HG03039 (cell line): ENCODE data around the gene LBX2.

Source experiments
- ATAC-seq: cut with Tn5 transposase; IDR thresholded peaks from one replicate; pipeline ENCODE4 v1.9.1; 2021; ENCODE audit warnings: mild to moderate bottlenecking, moderate library complexity; ENCODE audit not compliant: unreplicated experiment

LBX2 gene, protein sequence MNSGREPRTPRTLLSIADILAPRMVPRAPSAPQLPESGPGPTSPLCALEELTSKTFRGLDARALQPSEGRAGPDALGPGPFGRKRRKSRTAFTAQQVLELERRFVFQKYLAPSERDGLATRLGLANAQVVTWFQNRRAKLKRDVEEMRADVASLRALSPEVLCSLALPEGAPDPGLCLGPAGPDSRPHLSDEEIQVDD

DNA sequence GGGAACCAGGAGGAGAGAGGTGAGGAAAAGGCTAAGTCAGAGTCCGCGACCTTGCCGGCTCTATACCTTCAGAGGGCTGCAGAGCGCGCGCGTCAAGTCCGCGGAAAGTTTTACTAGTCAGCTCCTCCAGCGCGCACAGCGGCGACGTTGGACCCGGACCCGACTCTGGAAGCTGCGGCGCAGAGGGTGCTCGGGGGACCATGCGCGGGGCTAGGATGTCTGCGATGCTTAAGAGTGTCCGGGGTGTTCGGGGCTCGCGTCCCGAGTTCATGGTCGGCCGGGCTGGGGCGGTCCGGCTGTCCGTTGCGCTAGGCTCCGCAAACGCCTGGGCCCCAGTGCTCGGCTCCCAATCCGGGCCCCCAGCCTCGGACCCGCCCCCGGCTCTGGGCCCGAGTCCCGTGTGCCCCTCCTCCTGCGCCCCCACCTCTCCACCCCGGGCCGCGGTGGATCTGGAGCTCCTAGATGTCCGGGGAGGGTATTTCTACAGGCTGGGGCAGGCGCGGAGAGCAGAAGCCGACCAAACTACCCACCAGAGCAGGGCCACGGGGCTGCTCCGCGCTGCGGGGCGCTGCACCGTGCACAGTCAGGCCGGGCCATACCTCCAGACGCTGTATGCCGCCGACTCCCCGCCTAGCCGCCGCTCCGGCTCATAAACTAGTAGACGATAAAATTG, at the start of gene LBX2:
TSS of gene LBX2 (minus strand) at position 337 of the 673 bp plus-strand sequence. CDS start at position 271, 66 bp downstream.
- no peak for ATAC-seq

DNA sequence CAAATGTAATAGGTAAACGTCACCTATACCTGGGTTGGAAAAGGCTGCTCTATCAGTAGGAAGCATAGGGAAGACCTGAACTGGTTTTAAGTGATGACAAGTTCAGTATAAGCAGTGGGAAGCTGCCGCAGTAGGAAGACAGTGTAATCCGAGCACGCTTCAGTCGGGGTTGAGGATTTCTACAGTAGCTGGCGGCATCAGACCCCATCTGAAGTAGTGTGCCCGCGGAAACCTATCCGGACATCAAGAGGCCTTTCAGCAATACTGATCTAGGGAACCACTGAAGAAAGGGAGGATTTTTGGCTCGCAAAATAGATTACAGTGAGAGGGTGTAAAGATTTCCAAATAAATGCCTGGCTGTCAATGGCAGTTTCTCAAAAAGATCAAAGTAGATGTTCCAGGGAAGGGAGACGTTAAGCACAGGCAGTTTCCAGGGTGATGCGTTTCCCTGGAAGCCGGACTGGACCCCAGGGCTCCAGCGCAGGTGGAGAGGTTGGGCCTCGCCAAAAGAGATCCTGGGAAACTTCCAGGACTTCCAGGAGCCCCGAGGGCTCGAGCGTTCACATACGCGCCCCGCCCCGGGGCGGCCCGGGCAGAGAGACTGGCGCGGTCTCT, 49.0 kb upstream of the LBX2 start:
- ATAC-seq, result no peak

DNA sequence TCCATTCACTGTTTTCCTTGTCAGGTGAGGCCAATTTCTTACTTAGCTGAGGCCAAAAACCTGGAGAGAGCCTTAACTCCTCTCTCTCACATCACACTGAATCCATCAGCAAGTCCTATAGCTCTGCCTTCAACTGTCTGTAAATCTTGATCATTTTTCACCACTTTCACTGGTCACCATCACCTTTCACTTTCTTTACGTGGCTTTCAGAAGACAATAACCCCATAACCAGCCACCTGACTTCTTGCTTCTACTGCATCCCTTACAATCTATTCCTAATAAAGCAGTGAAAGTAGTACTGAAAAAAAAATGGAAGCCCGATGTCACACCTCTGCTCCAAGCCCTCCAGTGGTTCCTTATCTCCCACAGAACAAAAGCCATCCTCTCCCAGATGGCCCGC, 46.6 kb upstream of the LBX2 start:
- no peak for ATAC-seq

DNA sequence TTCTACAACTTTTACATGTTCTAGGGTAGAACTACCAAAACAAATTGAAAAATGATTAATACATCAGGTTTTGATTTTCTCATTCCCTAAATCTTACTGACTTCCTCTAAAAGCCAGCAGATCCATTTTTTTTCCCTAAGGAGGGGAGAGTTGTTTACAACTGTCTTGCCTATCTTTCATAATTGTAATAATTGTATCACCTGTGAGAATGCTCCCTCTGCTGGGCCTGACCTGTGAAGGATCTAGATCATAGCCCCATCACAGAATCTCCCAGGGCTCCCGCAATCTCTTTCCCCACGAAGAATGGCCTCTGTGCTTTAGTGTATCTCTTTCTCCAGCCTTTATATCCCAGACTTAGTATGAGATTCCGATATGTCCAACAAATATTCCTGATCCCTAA, 45.2 kb upstream of the LBX2 start:
- no peak for ATAC-seq

DNA sequence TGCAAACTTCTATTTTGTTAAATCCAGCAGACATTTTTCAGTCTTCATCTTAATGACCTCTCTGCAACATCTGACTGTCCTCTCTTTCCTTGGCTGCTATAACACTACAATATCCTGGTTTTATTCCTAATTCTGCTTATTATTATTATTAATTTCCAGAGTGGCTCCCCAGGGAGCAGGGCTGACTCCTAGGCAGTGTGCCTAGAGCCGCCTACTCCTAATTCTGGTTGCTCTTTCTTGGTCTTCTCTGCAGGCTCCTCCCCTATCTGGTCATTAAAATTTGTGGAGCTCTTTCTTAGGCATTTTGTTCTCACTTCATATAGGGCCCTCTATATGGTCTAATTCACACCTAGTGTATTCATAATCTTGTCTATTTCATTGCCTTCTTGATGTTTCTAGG, 43.6 kb upstream of the LBX2 start:
- no peak for ATAC-seq

DNA sequence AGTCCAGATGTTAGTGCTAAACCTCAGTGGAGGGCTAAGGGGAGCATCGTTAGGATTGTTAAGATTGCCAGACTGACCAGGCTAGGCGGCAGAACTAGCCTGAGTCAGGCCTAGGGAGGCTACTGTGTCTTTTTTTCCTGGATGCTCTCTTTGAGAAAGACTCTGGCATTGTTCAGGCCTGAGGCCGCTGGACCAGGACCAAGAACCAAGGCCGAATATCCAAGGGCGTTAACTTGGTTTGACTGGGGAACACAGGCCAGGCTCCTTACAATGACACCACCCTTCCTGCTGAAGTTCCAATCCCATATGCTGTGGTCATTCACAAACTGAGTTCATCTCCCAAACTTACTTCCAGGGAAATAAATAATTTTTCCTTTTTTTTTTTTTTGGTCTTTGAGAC, 40.9 kb upstream of the LBX2 start:
- no peak for ATAC-seq

DNA sequence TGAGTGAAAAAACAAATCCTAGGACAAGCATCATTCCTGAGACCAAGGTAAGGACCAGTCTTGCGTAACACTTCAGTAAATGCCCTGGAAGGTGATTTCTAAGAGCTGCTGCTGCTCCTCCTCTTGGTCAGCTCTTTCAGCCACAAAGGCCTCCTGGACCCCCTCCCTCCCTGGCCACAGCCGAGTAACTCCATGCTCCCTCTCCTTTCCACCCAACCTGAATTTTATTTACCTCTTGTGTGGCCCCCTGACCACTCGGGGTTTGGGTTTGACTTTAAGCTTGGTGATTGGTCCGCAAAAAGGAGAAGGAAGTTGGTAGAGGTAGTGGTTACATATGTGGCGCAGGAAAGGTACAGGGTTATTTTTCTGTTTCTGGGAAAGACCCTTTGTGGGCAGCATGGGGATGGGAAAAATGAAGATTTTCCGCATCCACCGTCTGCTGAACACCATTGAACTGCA, 39.5 kb upstream of the LBX2 start:
- ATAC-seq, result no peak

DNA sequence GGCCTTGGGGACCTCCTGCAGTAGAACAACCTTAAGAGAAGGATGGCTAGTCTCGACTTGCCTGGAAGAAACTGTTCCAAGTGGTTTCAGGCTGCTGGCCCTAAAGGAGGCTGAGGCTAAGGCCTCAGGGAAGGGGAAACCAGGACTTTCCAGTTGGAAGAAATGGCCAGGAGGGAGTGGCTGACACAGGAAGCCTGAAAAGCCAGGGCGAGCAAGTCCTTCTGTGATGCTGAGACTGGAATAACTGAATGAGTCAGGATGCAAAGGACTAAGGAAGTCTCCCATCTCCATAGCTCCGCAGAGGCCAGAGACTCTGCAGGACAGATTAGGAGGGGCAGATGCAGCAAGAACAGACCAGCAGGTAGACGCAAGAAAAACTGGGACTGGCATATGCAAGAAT, 37.7 kb upstream of the LBX2 start:
- no peak for ATAC-seq

DNA sequence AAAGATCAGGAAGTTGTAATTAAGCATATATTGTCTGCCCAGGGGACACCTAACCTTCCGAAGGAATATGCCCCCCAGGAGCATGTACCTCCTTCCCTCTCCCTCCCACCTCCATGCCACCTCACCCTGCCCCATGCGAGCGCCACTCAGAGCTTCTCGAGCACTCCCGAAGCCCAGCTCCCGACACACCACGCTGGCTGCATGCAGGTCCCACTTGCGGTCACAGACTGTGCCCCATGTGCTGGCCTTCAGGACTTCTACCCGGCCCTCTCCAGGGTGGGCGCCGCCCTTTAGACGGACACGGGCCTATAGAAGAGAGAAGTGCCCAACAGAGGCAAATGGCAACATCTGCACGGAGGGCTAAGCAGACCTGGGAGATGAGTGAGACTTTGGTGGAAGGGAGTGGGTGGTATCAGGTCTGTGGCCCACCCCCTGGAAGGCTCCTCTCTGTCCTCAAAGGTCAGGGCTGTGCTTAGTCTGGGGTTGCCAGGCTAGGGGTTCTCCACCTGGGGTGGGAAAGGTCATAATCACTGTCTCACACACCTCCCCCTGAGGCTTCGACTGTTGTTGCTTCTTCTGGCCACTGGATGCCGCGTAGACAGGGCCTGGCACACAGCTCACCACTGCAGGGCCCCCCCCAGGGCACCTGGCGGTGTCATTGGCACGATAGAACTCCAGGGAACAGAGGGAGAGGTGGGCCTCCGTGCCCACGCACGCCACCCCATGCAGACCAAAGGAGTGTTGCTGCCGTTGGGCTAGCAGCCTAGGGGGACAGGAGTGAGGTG, 37.0 kb upstream of the LBX2 start:
- ATAC-seq, result no peak

DNA sequence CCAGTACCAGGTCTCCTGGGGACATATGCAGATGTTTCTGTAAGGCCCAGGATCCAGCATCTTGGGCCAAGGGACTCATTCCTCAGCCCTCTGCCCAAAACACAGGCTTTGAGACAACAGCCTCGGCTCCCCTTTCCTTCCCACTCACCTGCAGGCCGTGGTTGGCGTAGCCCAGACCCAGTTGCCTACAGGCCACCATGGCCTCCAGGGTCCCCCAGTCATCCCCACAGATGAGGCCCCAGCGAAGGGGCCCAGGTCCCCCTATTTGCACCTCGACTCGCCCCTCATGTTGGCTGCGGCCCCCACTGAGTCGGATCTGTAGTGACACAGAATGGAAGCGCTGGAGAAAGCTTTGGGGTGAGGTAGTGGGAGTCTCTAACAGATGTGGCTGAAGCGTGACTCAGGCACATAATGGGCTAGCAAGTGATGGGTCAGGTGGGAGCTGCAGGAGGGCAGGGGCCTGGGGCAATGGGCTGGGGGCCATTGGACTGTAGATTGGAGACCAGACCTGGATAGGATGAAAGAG, 36.1 kb upstream of the LBX2 start:
- no peak for ATAC-seq

DNA sequence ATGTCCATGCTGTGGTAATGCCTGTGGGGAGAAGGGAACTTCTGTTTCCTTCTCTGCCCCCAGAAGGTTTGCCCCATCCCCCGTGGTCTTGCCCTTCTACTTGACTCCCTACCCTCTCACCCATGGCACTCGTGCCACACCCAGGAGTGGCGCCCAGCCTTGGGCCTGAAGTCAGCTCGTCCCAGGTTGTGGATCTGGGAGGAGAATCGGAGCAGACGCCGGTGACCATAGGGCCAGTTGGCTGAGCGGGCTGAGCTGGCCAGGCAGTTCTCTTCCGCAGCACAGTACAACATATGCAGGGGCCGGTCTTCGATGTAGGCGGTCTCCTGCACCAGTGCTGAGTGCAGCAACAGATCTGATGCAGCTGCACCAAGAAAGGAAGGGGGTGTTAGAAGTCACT, 35.0 kb upstream of the LBX2 start:
- ATAC-seq, result no peak

DNA sequence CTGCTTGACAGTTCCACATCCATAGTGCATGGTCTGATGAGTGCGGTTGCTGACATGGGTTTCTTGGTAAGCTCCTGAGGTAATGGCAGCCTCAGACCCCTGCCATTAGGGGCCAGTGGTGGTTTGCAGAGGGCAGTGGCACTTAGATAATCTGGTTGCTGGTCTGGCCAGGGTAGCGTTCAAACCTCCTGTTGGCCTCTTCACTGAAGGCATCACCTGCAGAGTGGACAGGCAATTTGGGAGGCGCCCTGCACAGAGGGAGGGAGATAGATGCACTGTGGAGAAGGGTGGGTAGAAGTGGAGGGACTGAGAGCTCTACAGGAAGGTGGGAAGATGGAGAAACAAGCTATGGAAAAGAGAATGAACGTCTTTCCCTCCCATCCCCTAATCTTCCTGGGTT, 34.1 kb upstream of the LBX2 start:
- ATAC-seq, result no peak

DNA sequence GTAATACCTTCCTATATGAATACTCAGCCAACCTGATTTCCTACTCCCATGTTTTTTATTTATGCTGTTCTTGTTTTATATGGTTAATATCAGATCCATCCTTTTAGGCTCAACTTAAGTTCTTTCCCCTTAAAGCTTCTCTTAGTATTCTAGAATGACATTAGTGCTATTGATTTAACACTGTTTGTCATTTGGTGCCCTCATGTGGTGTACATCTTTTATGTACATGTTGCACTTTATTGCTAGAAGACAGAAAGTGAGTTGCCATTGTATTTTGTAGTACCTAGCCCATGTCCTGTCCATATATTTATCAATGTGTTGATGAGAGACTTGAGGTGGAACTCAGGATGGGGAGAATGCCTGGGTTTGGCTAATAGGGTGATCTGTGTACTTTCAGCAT, 32.8 kb upstream of the LBX2 start:
- no peak for ATAC-seq

DNA sequence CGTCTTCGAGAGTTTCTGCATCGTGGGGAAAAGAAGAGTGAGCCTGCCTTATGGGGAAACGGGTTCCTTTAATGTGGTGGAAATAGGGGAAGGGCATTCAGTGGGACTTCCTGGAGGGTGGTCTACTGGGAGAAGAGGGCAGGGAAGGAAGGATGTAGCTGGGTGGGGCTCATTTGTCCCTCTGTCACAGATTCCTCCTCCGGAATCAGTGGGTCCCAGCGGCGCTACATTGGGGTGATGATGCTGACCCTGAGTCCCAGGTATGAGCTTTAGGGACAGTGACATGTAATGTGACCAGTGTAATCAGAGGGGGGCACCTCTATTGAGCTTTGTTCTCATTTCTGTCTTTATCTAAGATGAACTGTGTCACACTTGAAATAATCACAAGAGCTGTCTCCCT, 32.3 kb upstream of the LBX2 start:
- no peak for ATAC-seq

DNA sequence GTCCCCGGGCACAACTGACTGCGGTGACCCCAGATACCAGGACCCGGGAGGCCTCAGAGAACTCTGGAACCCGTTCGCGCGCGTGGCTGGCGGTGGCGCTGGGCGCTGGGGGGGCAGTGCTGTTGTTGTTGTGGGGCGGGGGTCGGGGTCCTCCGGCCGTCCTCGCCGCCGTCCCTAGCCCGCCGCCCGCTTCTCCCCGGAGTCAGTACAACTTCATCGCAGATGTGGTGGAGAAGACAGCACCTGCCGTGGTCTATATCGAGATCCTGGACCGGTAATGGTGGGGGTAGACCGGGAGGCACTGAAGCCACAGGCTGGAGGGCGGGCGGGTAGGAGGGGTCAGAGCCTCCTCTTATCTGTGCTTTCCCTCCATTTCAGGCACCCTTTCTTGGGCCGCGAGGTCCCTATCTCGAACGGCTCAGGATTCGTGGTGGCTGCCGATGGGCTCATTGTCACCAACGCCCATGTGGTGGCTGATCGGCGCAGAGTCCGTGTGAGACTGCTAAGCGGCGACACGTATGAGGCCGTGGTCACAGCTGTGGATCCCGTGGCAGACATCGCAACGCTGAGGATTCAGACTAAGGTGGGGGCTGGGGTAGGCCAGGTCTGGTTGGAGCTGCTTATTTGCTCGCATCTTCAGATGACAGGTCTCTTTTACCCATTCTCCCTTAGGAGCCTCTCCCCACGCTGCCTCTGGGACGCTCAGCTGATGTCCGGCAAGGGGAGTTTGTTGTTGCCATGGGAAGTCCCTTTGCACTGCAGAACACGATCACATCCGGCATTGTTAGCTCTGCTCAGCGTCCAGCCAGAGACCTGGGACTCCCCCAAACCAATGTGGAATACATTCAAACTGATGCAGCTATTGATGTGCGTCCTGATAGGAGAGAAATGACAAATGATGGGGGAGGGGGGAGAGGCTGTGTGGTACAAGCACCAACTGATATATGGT, 31.1 kb upstream of the LBX2 start:
- ATAC-seq, result no peak

DNA sequence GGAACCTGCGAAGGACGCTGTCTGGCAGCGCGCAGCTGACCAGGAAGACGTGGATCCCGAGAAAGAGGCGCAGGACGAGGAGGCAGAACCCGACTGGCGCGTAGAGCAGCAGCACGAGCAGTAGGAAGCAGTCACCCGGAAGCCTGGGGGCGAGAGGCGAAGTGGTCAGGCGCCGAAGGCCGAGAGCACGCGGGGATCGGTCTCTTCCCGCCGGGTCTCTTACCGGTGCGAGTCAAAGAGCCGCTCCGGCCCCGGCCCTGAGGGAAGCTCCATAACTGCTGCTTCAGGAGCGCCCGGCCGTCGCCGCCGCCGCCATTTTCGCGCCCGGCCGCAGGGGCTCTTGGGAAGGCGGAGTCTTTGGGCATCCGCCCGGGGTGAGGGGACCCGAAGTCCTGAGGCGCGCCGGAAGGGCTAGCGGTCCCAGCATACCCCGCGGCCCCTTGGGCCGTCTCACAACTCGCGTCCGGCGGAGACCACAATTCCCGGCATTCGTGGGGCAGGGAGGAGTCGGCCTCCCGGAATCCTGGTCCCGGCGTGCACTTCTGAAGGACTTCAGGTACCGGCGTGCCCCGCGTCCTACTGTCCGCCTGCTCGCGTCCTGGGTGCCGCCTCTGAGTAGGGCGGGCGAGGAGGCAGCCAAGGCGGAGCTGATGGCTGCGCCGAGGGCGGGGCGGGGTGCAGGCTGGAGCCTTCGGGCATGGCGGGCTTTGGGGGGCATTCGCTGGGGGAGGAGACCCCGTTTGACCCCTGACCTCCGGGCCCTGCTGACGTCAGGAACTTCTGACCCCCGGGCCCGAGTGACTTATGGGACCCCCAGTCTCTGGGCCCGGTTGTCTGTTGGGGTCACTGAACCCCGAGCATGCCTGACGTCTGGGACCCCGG, 30.2 kb upstream of the LBX2 start, which contains the start of the genes AUP1 and HTRA2:
TSS of gene AUP1 (minus strand) at position 350 of the 882 bp plus-strand sequence. CDS start at position 273, 77 bp downstream.
TSS of gene HTRA2 (plus strand) at position 577 of the 882 bp plus-strand sequence. CDS start at position 651, 74 bp downstream.
- ATAC-seq, result peak; percentile 73

DNA sequence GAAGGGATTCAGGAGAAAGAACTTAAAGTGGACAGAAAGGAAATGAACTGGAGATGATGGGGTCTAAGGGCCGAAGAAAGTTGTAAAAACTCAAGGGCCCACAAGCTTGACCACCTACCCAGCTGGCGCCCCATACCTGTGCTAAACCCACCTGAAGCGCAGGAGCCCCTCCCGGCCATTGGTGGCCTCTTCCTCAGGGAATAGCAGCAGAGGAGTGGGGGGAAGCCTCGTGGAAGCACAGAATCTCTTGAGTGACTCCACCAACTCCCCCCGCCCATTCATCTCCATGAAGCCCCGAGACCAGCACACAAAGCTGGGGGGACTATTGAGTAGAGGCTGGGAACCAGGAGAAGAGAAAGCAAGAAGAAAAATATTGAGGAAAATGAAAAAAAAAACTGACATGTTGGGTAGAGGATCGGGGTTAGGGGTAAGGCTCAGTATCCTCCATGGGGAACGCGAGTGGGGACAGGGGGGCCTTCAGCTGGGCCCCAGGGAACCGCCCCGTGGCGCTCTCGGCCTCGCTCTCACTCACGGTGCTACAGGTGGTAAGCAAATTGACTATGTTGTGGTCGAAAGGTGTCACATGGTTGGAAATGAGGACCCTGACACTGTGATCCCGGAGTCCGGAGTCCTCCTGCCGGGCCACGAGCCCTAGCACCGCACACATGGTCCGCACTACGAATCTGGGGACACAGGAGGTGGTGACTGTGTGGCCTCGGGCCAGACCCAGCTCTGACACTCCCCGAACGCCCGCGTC, 29.4 kb upstream of the LBX2 start:
- ATAC-seq, result peak; percentile 7

DNA sequence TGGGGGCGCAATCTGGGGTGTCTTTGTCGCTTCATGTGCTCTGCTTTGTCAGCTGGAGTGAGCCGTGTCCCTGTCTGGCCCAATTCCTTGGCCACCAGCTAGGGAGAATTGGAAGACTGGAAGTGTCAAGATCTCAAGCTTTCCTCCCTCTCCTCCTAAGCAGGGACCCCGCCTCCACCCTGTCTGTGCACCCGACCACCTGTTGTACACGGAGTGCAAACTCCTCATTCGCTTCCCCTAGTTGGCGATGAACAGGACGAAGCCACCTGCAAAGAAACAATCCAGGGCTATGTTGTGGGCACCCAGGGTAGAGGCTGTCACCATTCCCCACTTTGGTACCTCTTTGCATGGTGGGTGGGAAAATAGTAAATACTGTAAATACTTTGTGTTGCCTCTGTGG, 28.3 kb upstream of the LBX2 start:
- ATAC-seq, result no peak
